Measurements from ENCODE around the gene HOXD3. TPM values are rescaled to one million over a fixed set of nuclear protein-coding genes. Genes with fewer than 3 reads are reported as not detected.

The HOXD3 gene
- total RNA-seq, 1 experiment from 2014 or later, result not detected

DNA sequence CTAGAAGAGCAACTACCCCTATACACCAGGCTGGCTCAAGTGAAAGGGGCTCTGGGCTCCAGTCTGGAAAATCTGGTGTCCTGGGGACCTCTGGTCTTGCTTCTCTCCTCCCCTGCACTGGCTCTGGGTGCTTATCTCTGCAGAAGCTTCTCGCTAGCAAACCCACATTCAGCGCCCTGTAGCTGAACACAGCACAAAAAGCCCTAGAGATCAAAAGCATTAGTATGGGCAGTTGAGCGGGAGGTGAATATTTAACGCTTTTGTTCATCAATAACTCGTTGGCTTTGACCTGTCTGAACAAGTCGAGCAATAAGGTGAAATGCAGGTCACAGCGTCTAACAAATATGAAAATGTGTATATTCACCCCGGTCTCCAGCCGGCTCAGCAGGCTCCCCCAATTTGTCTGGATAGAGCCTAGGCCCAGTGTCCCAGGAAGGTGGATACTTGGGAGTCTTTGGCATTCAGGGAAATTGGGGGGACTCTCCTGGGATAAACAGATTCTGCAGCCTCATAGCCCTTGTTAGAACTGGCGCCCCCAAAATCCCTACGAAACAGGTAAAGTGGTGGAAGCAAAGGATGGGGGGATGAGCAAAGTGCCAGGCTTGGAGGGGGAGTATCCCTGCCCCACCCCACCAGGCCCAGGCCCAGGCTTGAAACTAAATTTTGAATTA, 8.2 kb upstream of the HOXD3 start:
- Histone ChIP-seq H2BK5ac (ENCODE audit: insufficient read length, low read length) (no peak overlapping the region), H3K14ac (ENCODE audit: insufficient read depth, low read length) (no peak overlapping the region), H3K4me1 (ENCODE audit: insufficient read depth, low read length) (no peaks in the 10 kb centered on the region; the same call in 1 of the 2 replicates), H3K79me2 (ENCODE audit: insufficient read depth, low read length) (no peaks in the 10 kb centered on the region), H2BK20ac (ENCODE audit: low read depth, low read length, poor library complexity, severe bottlenecking) (no peak overlapping the region), H2AK5ac (ENCODE audit: insufficient read length, low read length) (no peak overlapping the region), H3K23ac (ENCODE audit: insufficient read length, low read depth, low read length) (no peak overlapping the region), H2BK120ac (ENCODE audit: low read depth, low read length, poor library complexity, severe bottlenecking) (no peak overlapping the region), H3K56ac (ENCODE audit: insufficient read length, low read depth, low read length) (no peak overlapping the region), H4K8ac (replicated peaks; ENCODE audit: insufficient read length, low read depth, low read length) (no peak overlapping the region), H4K5ac (ENCODE audit: insufficient read length, low read depth, low read length) (no peak overlapping the region), H3K9me3 (ENCODE audit: control insufficient read depth, low read depth, low read length) (no peaks in the 10 kb centered on the region), H3T11ph (ENCODE audit: low read length) (no peak overlapping the region), H4K20me1 (ENCODE audit: control insufficient read depth, insufficient read depth, insufficient read length) (no peaks in the 10 kb centered on the region), H3K9ac (ENCODE audit: extremely low read depth, insufficient read length, low read length) (no peak overlapping the region), H4K91ac (ENCODE audit: insufficient read length, low read depth, low read length) (no peak overlapping the region), H3K27ac (ENCODE audit: insufficient read length, low read depth, low read length) (no peak overlapping the region), H2BK15ac (ENCODE audit: low read depth, low read length) (no peak overlapping the region), H3K18ac (ENCODE audit: insufficient read length, low read depth, low read length) (no peak overlapping the region), H3K27me3 (ENCODE audit: insufficient read depth, low read length) (peaks cover 96% of the 10 kb centered on the region), H3K23me2 (ENCODE audit: insufficient read length, low read depth, low read length, poor library complexity, severe bottlenecking) (no peaks in the 10 kb centered on the region), H2AFZ (ENCODE audit: low read length) (no peak overlapping the region), H3K4ac (ENCODE audit: low read depth, low read length) (no peak overlapping the region), H3K4me2 (ENCODE audit: insufficient read depth, insufficient read length, low read length) (no peak overlapping the region), H2BK12ac (ENCODE audit: insufficient read length, low read depth, low read length) (no peak overlapping the region), H3K79me1 (ENCODE audit: insufficient read depth, low read depth, low read length, poor library complexity, severe bottlenecking) (no peaks in the 10 kb centered on the region)
- Mint-ChIP-seq H3K4me3 (no peak overlapping the region), H3K27ac (no peak overlapping the region), H3K9me3 (peaks cover 3 to 8% of the 10 kb centered on the region in 2 experiments; a peak in 3 of 5 replicates), H3K4me1 (peaks cover 2 to 21% of the 10 kb centered on the region in 2 experiments; a peak in 3 of 4 replicates), H3K36me3 (ENCODE audit: insufficient read depth in 1 of 3, low read depth in 3 of 3) (no peaks in the 10 kb centered on the region; a peak in 1 of 7 replicates), H3K27me3 (ENCODE audit: low read depth) (peaks cover 100% of the 10 kb centered on the region)
- TF ChIP-seq, protein P1, sequence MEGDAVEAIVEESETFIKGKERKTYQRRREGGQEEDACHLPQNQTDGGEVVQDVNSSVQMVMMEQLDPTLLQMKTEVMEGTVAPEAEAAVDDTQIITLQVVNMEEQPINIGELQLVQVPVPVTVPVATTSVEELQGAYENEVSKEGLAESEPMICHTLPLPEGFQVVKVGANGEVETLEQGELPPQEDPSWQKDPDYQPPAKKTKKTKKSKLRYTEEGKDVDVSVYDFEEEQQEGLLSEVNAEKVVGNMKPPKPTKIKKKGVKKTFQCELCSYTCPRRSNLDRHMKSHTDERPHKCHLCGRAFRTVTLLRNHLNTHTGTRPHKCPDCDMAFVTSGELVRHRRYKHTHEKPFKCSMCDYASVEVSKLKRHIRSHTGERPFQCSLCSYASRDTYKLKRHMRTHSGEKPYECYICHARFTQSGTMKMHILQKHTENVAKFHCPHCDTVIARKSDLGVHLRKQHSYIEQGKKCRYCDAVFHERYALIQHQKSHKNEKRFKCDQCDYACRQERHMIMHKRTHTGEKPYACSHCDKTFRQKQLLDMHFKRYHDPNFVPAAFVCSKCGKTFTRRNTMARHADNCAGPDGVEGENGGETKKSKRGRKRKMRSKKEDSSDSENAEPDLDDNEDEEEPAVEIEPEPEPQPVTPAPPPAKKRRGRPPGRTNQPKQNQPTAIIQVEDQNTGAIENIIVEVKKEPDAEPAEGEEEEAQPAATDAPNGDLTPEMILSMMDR (conservative IDR thresholded peaks at IDR 0.05), result no peak
- no CpG with 5 or more reads among the region's 11 CpGs for WGBS (ENCODE audit: extremely low coverage, insufficient read length, low lambda C conversion rate)
- no peak for DNase-seq

All from H9 (cell line).